Prostate gland (tissue), 2 donors: Measurements from ENCODE around the gene MTMR3. TPM values are rescaled to one million over a fixed set of nuclear protein-coding genes. Genes with fewer than 3 reads are reported as not detected.

Experiments used
- DNase-seq: peaks from one replicate; pipeline ENCODE4 v3.0.0-alpha.2; 2019; ENCODE audit warnings: low spot score
- H3K27ac ChIP-seq, 2 donors: fragments of 200-600 bp; sonication (generic); 2 replicates each; pipeline ENCODE4 v1.5.1; 2017 to 2019
- H3K27me3 ChIP-seq: fragments of 200-600 bp; sonication (generic); replicated peaks from 2 replicates; pipeline ENCODE4 v1.5.1; 2019; ENCODE audit not compliant: insufficient read depth
- H3K36me3 ChIP-seq, 2 donors: fragments of 200-600 bp; sonication (generic); 1 replicate in 1 of 2; 2 replicates in 1 of 2; pipeline versions ENCODE4 v1.5.1 to v1.8.1; 2017 to 2019
- H3K4me1 ChIP-seq: fragments of 200-600 bp; sonication (generic); replicated peaks from 2 replicates; pipeline ENCODE4 v1.5.1; 2019
- H3K4me3 ChIP-seq, 2 donors: fragments of 200-600 bp; sonication (generic); 2 replicates each; pipeline ENCODE4 v1.5.1; 2017 to 2019
- H3K9me3 ChIP-seq: fragments of 200-600 bp; sonication (generic); 2 replicates; pipeline ENCODE4 v1.5.1; 2017
- CTCF ChIP-seq, 4 experiments: fragments of 200-600 bp in 2 of 4; fragments of 450-650 bp in 2 of 4; sonication (generic) in 2 of 4; IDR thresholded peaks; 1 replicate in 3 of 4; 2 replicates in 1 of 4; pipeline ENCODE4 v1.5.1; 2016 to 2019; ENCODE audit warnings: antibody characterized with exemption in 4 of 4, mild to moderate bottlenecking in 2 of 4, moderate library complexity in 2 of 4
- POLR2A ChIP-seq: fragments of 450-650 bp; IDR thresholded peaks from one replicate; pipeline ENCODE4 v1.6.1; 2016; ENCODE audit warnings: antibody characterized with exemption, mild to moderate bottlenecking
- POLR2AphosphoS5 ChIP-seq: sonication (generic); formaldehyde crosslinking; IDR thresholded peaks from one replicate; pipeline ENCODE4 v1.6.1; 2017; ENCODE audit warnings: antibody characterized with exemption
- WGBS: methylation state at CpG from one replicate; pipeline ENCODE4 v1.1.5; 2018; 5-methylcytosine and 5-hydroxymethylcytosine counted together
- intact Hi-C: fragments of 100-400 bp; cut with DNase I; formaldehyde crosslinking; loops from one replicate; pipeline ENCODE4 v1.14.2; 2022
- total RNA-seq, 2 donors: library from RNA; depleted of rRNA; stranded (reverse); fragments of >200 nt; gene quantifications; one replicate each; pipeline ENCODE4 v1.1.0, GENCODE V29; 2016

The MTMR3 gene
- total RNA-seq, 2 donors from 2014 or later = 37.9 to 93.7 TPM

GRCh38 chr22:30004101-30004500 is 121.1 kb downstream of the MTMR3 start:
- DNase-seq = no peak
- H3K36me3 ChIP-seq = no peaks in the 10 kb centered on the region
- H3K9me3 ChIP-seq = no peaks in the 10 kb centered on the region
- no peak overlapping the region for H3K27ac ChIP-seq
- H3K4me3 ChIP-seq = no peak overlapping the region
- H3K27me3 ChIP-seq = no peaks in the 10 kb centered on the region
- 30% methylated on average over 1 of the region's 1 CpG for WGBS
- TF ChIP-seq CTCF (IDR thresholded peaks at IDR 0.05) (no peak), POLR2A (no peak), POLR2AphosphoS5 (no peak)
- peaks cover 6% of the 10 kb centered on the region for H3K4me1 ChIP-seq
- intact Hi-C loops = loop anchor here (5.0 to 10.0 kb wide), 2 partner anchors 122 to 309 kb away; partner anchors contain the start of gene MTMR3

GRCh38 chr22:30004694-30005093 is 121.7 kb downstream of the MTMR3 start:
- no peak overlapping the region for H3K4me3 ChIP-seq
- H3K9me3 ChIP-seq = no peaks in the 10 kb centered on the region
- H3K4me1 ChIP-seq = peaks cover 11% of the 10 kb centered on the region
- no peak for DNase-seq
- H3K36me3 ChIP-seq = no peaks in the 10 kb centered on the region
- TF ChIP-seq POLR2A (no peak), POLR2AphosphoS5 (no peak), CTCF (IDR thresholded peaks at IDR 0.05) (no peak)
- no peaks in the 10 kb centered on the region for H3K27me3 ChIP-seq
- intact Hi-C loops = loop anchor here (5.0 to 10.0 kb wide), 4 partner anchors 122 to 377 kb away; partner anchors contain the start of genes ASCC2 and MTMR3
- H3K27ac ChIP-seq = no peak overlapping the region
- 26% methylated on average over 4 of the region's 4 CpGs for WGBS

GRCh38 chr22:30005213-30005857 is 122.4 kb downstream of the MTMR3 start:
- H3K4me1 ChIP-seq = peaks cover 16% of the 10 kb centered on the region
- WGBS = 43% methylated on average over 3 of the region's 3 CpGs
- no peaks in the 10 kb centered on the region for H3K9me3 ChIP-seq
- no peaks in the 10 kb centered on the region for H3K36me3 ChIP-seq
- TF ChIP-seq POLR2AphosphoS5 (peak; percentile 64), CTCF (IDR thresholded peaks at IDR 0.05) (peak; percentile 63 to 89 (median 83)), POLR2A (no peak)
- H3K27me3 ChIP-seq = no peaks in the 10 kb centered on the region
- H3K4me3 ChIP-seq = no peak overlapping the region
- intact Hi-C loops = loop anchor here (5.0 to 10.0 kb wide), 3 partner anchors 168 to 378 kb away; partner anchors contain the start of gene ASCC2
- DNase-seq = peak; percentile 66
- H3K27ac ChIP-seq = no peak overlapping the region

GRCh38 chr22:30007361-30007760 is 124.4 kb downstream of the MTMR3 start:
- Histone ChIP-seq H3K4me3 (no peak overlapping the region), H3K27me3 (no peaks in the 10 kb centered on the region), H3K27ac (no peak overlapping the region), H3K4me1 (peaks cover 18% of the 10 kb centered on the region), H3K9me3 (no peaks in the 10 kb centered on the region), H3K36me3 (no peaks in the 10 kb centered on the region)
- intact Hi-C loops = loop anchor here (5.0 to 10.0 kb wide), 3 partner anchors 170 to 380 kb away; partner anchors contain the start of gene ASCC2
- TF ChIP-seq POLR2A = no peak
- no peak for DNase-seq

GRCh38 chr22:30008401-30008800 is 125.4 kb downstream of the MTMR3 start:
- Histone ChIP-seq H3K4me1 (peaks cover 18% of the 10 kb centered on the region), H3K36me3 (no peaks in the 10 kb centered on the region), H3K4me3 (no peak overlapping the region), H3K27ac (peak overlapping the region in 1 of 2 donors; percentile 24), H3K9me3 (no peaks in the 10 kb centered on the region), H3K27me3 (no peaks in the 10 kb centered on the region)
- no peak for TF ChIP-seq CTCF (IDR thresholded peaks at IDR 0.05)
- TF ChIP-seq POLR2A = no peak
- TF ChIP-seq POLR2AphosphoS5 = no peak
- intact Hi-C loops = loop anchor here (5.0 to 10.0 kb wide), 3 partner anchors 171 to 381 kb away; partner anchors contain the start of gene ASCC2
- WGBS = 42% methylated on average over 2 of the region's 2 CpGs
- no peak for DNase-seq
